ENCODE results near the gene LASP1. TPM values are rescaled to one million over a fixed set of nuclear protein-coding genes. Genes with fewer than 3 reads are reported as not detected.
A peak's percentile ranks its signal among the peaks of the same experiment; 100 is the strongest.

LASP1 gene
- total and polyA plus RNA-seq, 5 donors from 2014 or later: 50.3 to 154 (median 66.1) TPM

DNA sequence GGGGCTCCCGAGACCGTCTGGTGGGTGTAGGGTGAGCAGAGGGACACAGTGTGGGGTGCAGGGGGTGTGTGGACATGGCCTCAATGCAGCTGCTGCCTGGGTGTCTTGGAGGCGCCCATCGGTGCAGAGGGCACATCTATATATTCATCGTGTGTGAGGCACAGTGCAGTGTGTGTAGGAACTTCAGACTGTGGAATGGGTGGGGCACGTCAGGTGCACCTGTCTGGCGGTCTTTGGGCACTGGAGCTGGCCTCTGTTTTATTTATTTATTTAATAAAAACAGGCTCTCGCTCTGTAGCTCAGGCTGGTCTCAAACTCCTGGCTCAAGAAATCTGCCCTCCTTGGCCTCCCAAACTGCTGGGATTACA is 16.8 kb downstream of the LASP1 start:
- DNase-seq: no peak
- H3K36me3 Mint-ChIP-seq: peaks cover 28% of the 10 kb centered on the region
- peak overlapping the region in 2 of 3 donors; percentile 89 to 90 for H3K27ac Mint-ChIP-seq
- peaks cover 11 to 89% (median 58%) of the 10 kb centered on the region in 4 donors for H3K4me1 Mint-ChIP-seq
- peak overlapping the region in 3 of 4 donors; percentile 24 to 64 (median 39) for H3K4me3 Mint-ChIP-seq
- no peak for ATAC-seq (ENCODE audit: low read depth in 2 of 2)
- H3K27ac ChIP-seq (ENCODE audit: insufficient read depth, low read length, poor library complexity, severe bottlenecking): no peak overlapping the region
- no peaks in the 10 kb centered on the region for H3K27me3 ChIP-seq (ENCODE audit: control insufficient read depth, insufficient read depth, low read length)
- no peaks in the 10 kb centered on the region for H3K27me3 Mint-ChIP-seq
- H3K9me3 ChIP-seq (ENCODE audit: control insufficient read depth in 2 of 2, low read length in 2 of 2): no peaks in the 10 kb centered on the region
- H3K4me1 ChIP-seq (ENCODE audit: control insufficient read depth, insufficient read depth, low read length, poor library complexity, severe bottlenecking): peaks cover 86% of the 10 kb centered on the region
- H3K4me3 ChIP-seq (ENCODE audit: low read depth, low read length): no peak overlapping the region
- no peaks in the 10 kb centered on the region for H3K9me3 Mint-ChIP-seq
- H3K36me3 ChIP-seq (ENCODE audit: control insufficient read depth, insufficient read depth, low read length): peaks cover 74% of the 10 kb centered on the region

DNA sequence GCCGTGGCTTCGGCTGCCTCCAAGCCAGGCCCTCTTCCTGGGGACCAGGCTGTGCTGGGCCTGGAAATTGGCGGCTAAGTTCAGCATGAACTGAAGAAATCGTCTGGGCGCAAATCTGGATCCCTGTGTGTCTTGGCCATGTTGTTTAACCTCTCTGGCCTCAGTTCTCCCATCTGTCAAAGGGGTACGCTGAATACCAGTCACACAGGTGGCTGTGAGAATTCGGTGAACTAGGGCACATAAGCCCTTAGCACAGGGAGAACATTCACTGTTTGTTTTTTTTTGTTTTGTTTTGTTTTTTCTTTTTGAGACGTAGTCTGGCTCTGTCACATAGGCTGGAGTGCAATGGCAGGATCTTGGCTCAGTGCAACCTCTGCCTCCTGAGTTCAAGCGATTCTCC is 19.0 kb downstream of the LASP1 start:
- Histone ChIP-seq H3K27ac (ENCODE audit: insufficient read depth, low read length, poor library complexity, severe bottlenecking) (no peak overlapping the region), H3K36me3 (ENCODE audit: control insufficient read depth, insufficient read depth, low read length) (peaks cover 74% of the 10 kb centered on the region), H3K4me3 (ENCODE audit: low read depth, low read length) (no peak overlapping the region), H3K4me1 (ENCODE audit: control insufficient read depth, insufficient read depth, low read length, poor library complexity, severe bottlenecking) (peaks cover 86% of the 10 kb centered on the region), H3K9me3 (ENCODE audit: control insufficient read depth in 2 of 2, low read length in 2 of 2) (no peaks in the 10 kb centered on the region), H3K27me3 (ENCODE audit: control insufficient read depth, insufficient read depth, low read length) (no peaks in the 10 kb centered on the region)
- Mint-ChIP-seq H3K4me1 (peaks cover 8 to 89% (median 45%) of the 10 kb centered on the region in 4 donors), H3K27ac (peak overlapping the region in 1 of 3 donors; percentile 85), H3K36me3 (peaks cover 17% of the 10 kb centered on the region), H3K9me3 (no peaks in the 10 kb centered on the region), H3K4me3 (peak overlapping the region in 2 of 4 donors; percentile 47 to 52), H3K27me3 (no peaks in the 10 kb centered on the region)
- no peak for DNase-seq
- ATAC-seq (ENCODE audit: low read depth in 2 of 2): no peak

DNA sequence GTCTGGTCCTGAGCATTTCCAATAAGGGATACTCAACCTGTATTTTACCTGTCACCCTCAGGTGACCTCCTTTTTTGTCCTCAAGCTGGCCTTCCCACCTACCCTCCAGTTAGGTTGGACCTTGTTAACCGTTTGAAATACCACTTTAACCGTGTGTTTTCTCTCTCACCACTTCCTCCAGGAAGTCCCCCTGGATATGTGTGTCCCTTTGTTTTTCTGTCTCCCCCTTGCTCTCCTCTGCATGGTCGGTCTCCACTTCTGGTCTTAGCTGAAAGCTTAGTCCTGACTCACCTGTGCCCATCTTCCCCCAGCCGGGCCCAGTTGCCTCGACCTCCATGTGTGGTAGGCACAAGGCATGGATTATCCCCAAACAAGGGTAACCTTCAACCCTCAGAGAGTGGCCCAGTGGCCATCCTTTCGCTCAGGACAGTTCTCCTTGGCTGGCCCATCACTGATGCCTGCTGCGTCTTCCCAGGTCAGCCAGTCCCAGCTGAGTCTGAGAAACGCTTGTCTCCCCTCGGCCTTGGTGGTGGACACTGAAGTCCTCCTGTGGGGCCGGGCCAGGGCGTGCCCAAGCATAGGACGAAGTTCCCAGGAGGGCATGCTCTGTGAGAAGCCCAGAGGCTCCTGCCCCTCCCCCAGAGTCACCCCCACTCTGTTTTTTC is 20.0 kb downstream of the LASP1 start:
- Histone ChIP-seq H3K9me3 (ENCODE audit: control insufficient read depth in 2 of 2, low read length in 2 of 2) (no peaks in the 10 kb centered on the region), H3K27me3 (ENCODE audit: control insufficient read depth, insufficient read depth, low read length) (no peaks in the 10 kb centered on the region), H3K4me3 (ENCODE audit: low read depth, low read length) (no peak overlapping the region), H3K27ac (ENCODE audit: insufficient read depth, low read length, poor library complexity, severe bottlenecking) (peak overlapping the region; percentile 55), H3K36me3 (ENCODE audit: control insufficient read depth, insufficient read depth, low read length) (peaks cover 66% of the 10 kb centered on the region), H3K4me1 (ENCODE audit: control insufficient read depth, insufficient read depth, low read length, poor library complexity, severe bottlenecking) (peaks cover 82% of the 10 kb centered on the region)
- H3K9me3 Mint-ChIP-seq: no peaks in the 10 kb centered on the region
- peaks cover 14% of the 10 kb centered on the region for H3K36me3 Mint-ChIP-seq
- ATAC-seq (ENCODE audit: low read depth in 2 of 2) (no peak), DNase-seq (no peak)
- H3K27me3 Mint-ChIP-seq: no peaks in the 10 kb centered on the region
- peak overlapping the region in 3 of 4 donors; percentile 19 to 37 (median 28) for H3K4me3 Mint-ChIP-seq
- H3K27ac Mint-ChIP-seq: peak overlapping the region; percentile 85 to 95 (median 89)
- H3K4me1 Mint-ChIP-seq: peaks cover 6 to 90% (median 42%) of the 10 kb centered on the region in 4 donors

DNA sequence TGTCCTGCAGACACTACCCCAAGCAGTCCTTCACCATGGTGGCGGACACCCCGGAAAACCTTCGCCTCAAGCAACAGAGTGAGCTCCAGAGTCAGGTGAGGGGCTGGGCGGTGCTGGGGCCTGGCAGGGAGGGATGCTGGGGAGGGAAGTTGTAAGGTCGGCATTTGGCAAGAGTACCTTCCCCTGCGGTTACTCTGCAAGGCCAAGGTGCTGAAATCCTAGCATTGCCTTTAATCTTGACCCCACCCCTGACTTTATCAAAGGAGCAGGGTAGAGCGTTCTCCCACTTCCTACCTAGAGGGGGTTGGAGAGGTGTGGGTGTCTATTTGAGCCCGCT is 20.5 kb downstream of the LASP1 start:
- peaks cover 6 to 86% (median 37%) of the 10 kb centered on the region in 4 donors for H3K4me1 Mint-ChIP-seq
- H3K9me3 ChIP-seq (ENCODE audit: control insufficient read depth in 2 of 2, low read length in 2 of 2): no peaks in the 10 kb centered on the region
- H3K27me3 Mint-ChIP-seq: no peaks in the 10 kb centered on the region
- no peaks in the 10 kb centered on the region for H3K27me3 ChIP-seq (ENCODE audit: control insufficient read depth, insufficient read depth, low read length)
- peak overlapping the region; percentile 69 to 89 (median 85) for H3K27ac Mint-ChIP-seq
- H3K9me3 Mint-ChIP-seq: no peaks in the 10 kb centered on the region
- peaks cover 77% of the 10 kb centered on the region for H3K4me1 ChIP-seq (ENCODE audit: control insufficient read depth, insufficient read depth, low read length, poor library complexity, severe bottlenecking)
- DNase-seq: no peak
- H3K4me3 Mint-ChIP-seq: peak overlapping the region in 2 of 4 donors; percentile 19 to 28
- peak overlapping the region; percentile 55 for H3K27ac ChIP-seq (ENCODE audit: insufficient read depth, low read length, poor library complexity, severe bottlenecking)
- no peak overlapping the region for H3K4me3 ChIP-seq (ENCODE audit: low read depth, low read length)
- H3K36me3 ChIP-seq (ENCODE audit: control insufficient read depth, insufficient read depth, low read length): peaks cover 63% of the 10 kb centered on the region
- peaks cover 14% of the 10 kb centered on the region for H3K36me3 Mint-ChIP-seq
- no peak for ATAC-seq (ENCODE audit: low read depth in 2 of 2)

DNA sequence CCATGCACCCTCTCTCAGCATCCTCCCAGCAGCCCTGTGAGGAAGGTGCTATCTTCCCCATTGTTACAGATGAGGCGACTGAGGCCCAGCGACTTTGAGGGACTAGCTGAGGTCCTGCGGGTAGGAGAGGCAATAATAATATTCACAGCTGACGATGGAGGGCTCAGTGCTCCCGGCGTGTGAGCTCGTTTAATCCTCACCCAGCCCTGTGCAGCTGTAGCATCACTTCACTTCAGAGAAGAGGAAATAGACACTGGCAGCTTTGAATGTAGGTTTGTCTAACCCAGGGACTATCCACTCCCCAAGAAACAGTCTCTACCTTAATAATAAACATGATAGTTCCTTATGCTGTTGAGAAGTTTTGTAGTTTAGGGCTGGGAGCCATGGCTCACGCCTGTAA is 21.6 kb downstream of the LASP1 start:
- Histone ChIP-seq H3K27me3 (ENCODE audit: control insufficient read depth, insufficient read depth, low read length) (no peaks in the 10 kb centered on the region), H3K36me3 (ENCODE audit: control insufficient read depth, insufficient read depth, low read length) (peaks cover 63% of the 10 kb centered on the region), H3K4me1 (ENCODE audit: control insufficient read depth, insufficient read depth, low read length, poor library complexity, severe bottlenecking) (peaks cover 74% of the 10 kb centered on the region), H3K27ac (ENCODE audit: insufficient read depth, low read length, poor library complexity, severe bottlenecking) (peak overlapping the region; percentile 37), H3K4me3 (ENCODE audit: low read depth, low read length) (no peak overlapping the region), H3K9me3 (ENCODE audit: control insufficient read depth in 2 of 2, low read length in 2 of 2) (no peaks in the 10 kb centered on the region)
- H3K9me3 Mint-ChIP-seq: no peaks in the 10 kb centered on the region
- no peaks in the 10 kb centered on the region for H3K27me3 Mint-ChIP-seq
- H3K4me3 Mint-ChIP-seq: peak overlapping the region in 3 of 4 donors; percentile 39 to 74 (median 48)
- ATAC-seq (ENCODE audit: low read depth in 2 of 2) (peak; percentile 29 to 34), DNase-seq (peak in 1 of 3 donors; percentile 30)
- H3K36me3 Mint-ChIP-seq: peaks cover 12% of the 10 kb centered on the region
- H3K4me1 Mint-ChIP-seq: peaks cover 6 to 83% (median 29%) of the 10 kb centered on the region in 4 donors
- peak overlapping the region; percentile 78 to 97 (median 91) for H3K27ac Mint-ChIP-seq

DNA sequence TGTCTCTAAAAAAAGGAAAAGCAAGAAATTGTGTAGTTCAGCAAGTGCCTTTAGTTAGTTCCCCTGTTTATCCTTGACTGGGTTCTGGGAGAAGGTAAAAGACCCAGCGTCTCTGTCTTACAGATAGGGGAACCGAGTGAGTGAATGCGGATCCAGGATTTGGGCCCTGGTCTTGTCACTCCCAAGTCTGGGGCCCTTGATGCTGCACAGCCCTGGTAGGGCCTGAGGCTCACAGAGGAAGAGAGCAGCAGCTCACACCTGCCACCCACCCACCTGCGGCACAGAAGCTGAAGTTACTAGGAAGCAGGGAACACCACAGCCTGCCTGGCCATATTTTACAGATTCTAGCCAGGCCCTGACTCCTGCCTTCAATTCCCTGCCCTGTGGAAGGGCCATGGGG is 22.2 kb downstream of the LASP1 start:
- H3K36me3 Mint-ChIP-seq: peaks cover 12% of the 10 kb centered on the region
- no peak overlapping the region for H3K4me3 ChIP-seq (ENCODE audit: low read depth, low read length)
- H3K4me3 Mint-ChIP-seq: peak overlapping the region in 2 of 4 donors; percentile 48 to 74
- no peaks in the 10 kb centered on the region for H3K27me3 Mint-ChIP-seq
- ATAC-seq (ENCODE audit: low read depth in 2 of 2) (no peak), DNase-seq (no peak)
- H3K4me1 Mint-ChIP-seq: peaks cover 6 to 83% (median 31%) of the 10 kb centered on the region in 4 donors
- peaks cover 63% of the 10 kb centered on the region for H3K36me3 ChIP-seq (ENCODE audit: control insufficient read depth, insufficient read depth, low read length)
- no peaks in the 10 kb centered on the region for H3K9me3 Mint-ChIP-seq
- H3K27me3 ChIP-seq (ENCODE audit: control insufficient read depth, insufficient read depth, low read length): no peaks in the 10 kb centered on the region
- H3K9me3 ChIP-seq (ENCODE audit: control insufficient read depth in 2 of 2, low read length in 2 of 2): no peaks in the 10 kb centered on the region
- H3K27ac Mint-ChIP-seq: peak overlapping the region; percentile 78 to 97 (median 91)
- H3K27ac ChIP-seq (ENCODE audit: insufficient read depth, low read length, poor library complexity, severe bottlenecking): no peak overlapping the region
- peaks cover 74% of the 10 kb centered on the region for H3K4me1 ChIP-seq (ENCODE audit: control insufficient read depth, insufficient read depth, low read length, poor library complexity, severe bottlenecking)

GRCh38 chr17:38892620-38893019 is 22.8 kb downstream of the LASP1 start:
- ATAC-seq (ENCODE audit: low read depth in 2 of 2) (no peak), DNase-seq (no peak)
- peaks cover 62% of the 10 kb centered on the region for H3K36me3 ChIP-seq (ENCODE audit: control insufficient read depth, insufficient read depth, low read length)
- Mint-ChIP-seq H3K27me3 (no peaks in the 10 kb centered on the region), H3K27ac (peak overlapping the region in 1 of 3 donors; percentile 74), H3K4me3 (peak overlapping the region in 1 of 4 donors; percentile 73), H3K36me3 (peaks cover 12% of the 10 kb centered on the region), H3K9me3 (no peaks in the 10 kb centered on the region), H3K4me1 (peaks cover 6 to 84% (median 33%) of the 10 kb centered on the region in 4 donors)
- H3K4me3 ChIP-seq (ENCODE audit: low read depth, low read length): no peak overlapping the region
- H3K27ac ChIP-seq (ENCODE audit: insufficient read depth, low read length, poor library complexity, severe bottlenecking): peak overlapping the region; percentile 65
- H3K9me3 ChIP-seq (ENCODE audit: control insufficient read depth in 2 of 2, low read length in 2 of 2): no peaks in the 10 kb centered on the region
- H3K27me3 ChIP-seq (ENCODE audit: control insufficient read depth, insufficient read depth, low read length): no peaks in the 10 kb centered on the region
- peaks cover 74% of the 10 kb centered on the region for H3K4me1 ChIP-seq (ENCODE audit: control insufficient read depth, insufficient read depth, low read length, poor library complexity, severe bottlenecking)

- peak in 1 of 2 donors; percentile 19 for ATAC-seq (ENCODE audit: low read depth in 2 of 2)
- H3K36me3 Mint-ChIP-seq: peaks cover 12% of the 10 kb centered on the region
- peaks cover 74% of the 10 kb centered on the region for H3K4me1 ChIP-seq (ENCODE audit: control insufficient read depth, insufficient read depth, low read length, poor library complexity, severe bottlenecking)
- H3K9me3 ChIP-seq (ENCODE audit: control insufficient read depth in 2 of 2, low read length in 2 of 2): no peaks in the 10 kb centered on the region
- H3K27me3 ChIP-seq (ENCODE audit: control insufficient read depth, insufficient read depth, low read length): no peaks in the 10 kb centered on the region
- peak overlapping the region in 1 of 4 donors; percentile 73 for H3K4me3 Mint-ChIP-seq
- DNase-seq: no peak
- no peaks in the 10 kb centered on the region for H3K9me3 Mint-ChIP-seq
- H3K4me1 Mint-ChIP-seq: peaks cover 10 to 84% (median 35%) of the 10 kb centered on the region in 4 donors
- no peak overlapping the region for H3K4me3 ChIP-seq (ENCODE audit: low read depth, low read length)
- no peaks in the 10 kb centered on the region for H3K27me3 Mint-ChIP-seq
- peak overlapping the region in 2 of 3 donors; percentile 49 to 72 for H3K27ac Mint-ChIP-seq
- peaks cover 58% of the 10 kb centered on the region for H3K36me3 ChIP-seq (ENCODE audit: control insufficient read depth, insufficient read depth, low read length)
- peak overlapping the region; percentile 65 for H3K27ac ChIP-seq (ENCODE audit: insufficient read depth, low read length, poor library complexity, severe bottlenecking)
Observed at GRCh38 chr17:38893113-38893512, 23.3 kb downstream of the LASP1 start.
